B cell (primary cell): Measurements from ENCODE around the gene ROMO1. TPM values are rescaled to one million over a fixed set of nuclear protein-coding genes. Genes with fewer than 3 reads are reported as not detected.

ENCODE experiments used
- ATAC-seq: fragments of 200-7000 bp; cut with Tn5 transposase; one replicate; pipeline ENCODE4 v1.10.0; 2021; ENCODE audit warnings: low read depth, mild to moderate bottlenecking, moderate number of reproducible peaks, moderate library complexity
- CTCF ChIA-PET: fragments of 350-600 bp; sonication (Branson Sonifier 250); formaldehyde crosslinking; loops from one replicate; lab custom pipeline; 2021; ENCODE audit warnings: antibody characterized with exemption, inconsistent platforms; lab: Charles Lee
- POLR2A ChIA-PET: fragments of 350-600 bp; sonication (Branson Sonifier 250); formaldehyde crosslinking; loops from one replicate; lab custom pipeline; 2021; ENCODE audit warnings: antibody characterized with exemption; lab: Charles Lee
- DNase-seq: peaks from one replicate; pipeline ENCODE4 v3.0.0; 2013
- H2AFZ ChIP-seq: 2 replicates; pipeline ENCODE4 v1.6.1; 2012; ENCODE audit warnings: mild to moderate bottlenecking, low read depth, low read length; ENCODE audit not compliant: insufficient read depth, poor library complexity, severe bottlenecking
- H3K27ac ChIP-seq, 2 donors: 1 replicate in 1 of 2; 2 replicates in 1 of 2; pipeline ENCODE4 v1.5.1; 2012 to 2013; ENCODE audit warnings: low read length in 2 of 2, mild to moderate bottlenecking in 2 of 2, moderate library complexity in 1 of 2
- H3K27me3 ChIP-seq, 4 experiments: fragments of 200-600 bp in 1 of 4; sonication (generic) in 1 of 4; replicated peaks in 1 of 4; 1 replicate in 2 of 4; 2 replicates in 2 of 4; pipeline versions ENCODE4 v1.6.1 to v1.7.0; 2013 to 2016; ENCODE audit warnings: low read length in 3 of 4, mild to moderate bottlenecking in 2 of 4, mixed read lengths in 1 of 4, moderate library complexity in 1 of 4; ENCODE audit not compliant: insufficient read depth in 4 of 4, control insufficient read depth in 3 of 4; ENCODE audit errors: control extremely low read depth in 1 of 4
- H3K36me3 ChIP-seq, 2 experiments: replicated peaks in 1 of 2; 1 replicate in 1 of 2; 2 replicates in 1 of 2; pipeline versions ENCODE4 v1.6.1 to v1.7.1; 2013; ENCODE audit warnings: low read length in 1 of 2; ENCODE audit not compliant: insufficient read depth in 2 of 2, control insufficient read depth in 1 of 2; ENCODE audit errors: control extremely low read depth in 1 of 2, extremely low read depth in 1 of 2
- H3K4me1 ChIP-seq, 2 donors: fragments of 200-600 bp in 1 of 2; sonication (generic) in 1 of 2; 1 replicate in 1 of 2; 2 replicates in 1 of 2; pipeline versions ENCODE4 v1.5.1 to v1.6.1; 2013 to 2017; ENCODE audit warnings: low read length in 2 of 2; ENCODE audit not compliant: control insufficient read depth in 2 of 2, insufficient read depth in 2 of 2
- H3K4me2 ChIP-seq: replicated peaks from 2 replicates; pipeline ENCODE3; 2012; ENCODE audit warnings: mild to moderate bottlenecking, low read depth, low read length; ENCODE audit not compliant: poor library complexity, severe bottlenecking
- H3K4me3 ChIP-seq, 5 experiments: fragments of 200-600 bp in 1 of 5; sonication (generic) in 1 of 5; 1 replicate in 3 of 5; 2 replicates in 2 of 5; pipeline versions ENCODE4 v1.5.1 to v1.7.0; 2011 to 2016; ENCODE audit warnings: low read length in 4 of 5, mild to moderate bottlenecking in 4 of 5, low read depth in 2 of 5, control low read depth in 1 of 5, moderate library complexity in 1 of 5; ENCODE audit not compliant: insufficient read depth in 1 of 5; ENCODE audit errors: control extremely low read depth in 1 of 5, extremely low read depth in 1 of 5
- H3K79me2 ChIP-seq: fragments of 200-600 bp; sonication (generic); one replicate; pipeline ENCODE4 v1.6.0; 2016; ENCODE audit warnings: low read length; ENCODE audit not compliant: control insufficient read depth, insufficient read depth
- H3K9ac ChIP-seq: fragments of 200-600 bp; sonication (generic); 2 replicates; pipeline ENCODE4 v1.6.1; 2017; ENCODE audit warnings: mild to moderate bottlenecking, low read length, moderate library complexity
- H3K9me3 ChIP-seq, 3 donors: one replicate each; pipeline versions ENCODE4 v1.6.1 to v1.7.1; 2013; ENCODE audit warnings: low read length in 2 of 3; ENCODE audit not compliant: control insufficient read depth in 2 of 3, insufficient read depth in 1 of 3; ENCODE audit errors: control extremely low read depth in 1 of 3
- H4K20me1 ChIP-seq: 2 replicates; pipeline ENCODE4 v1.6.0; 2012; ENCODE audit warnings: mild to moderate bottlenecking, low read length; ENCODE audit not compliant: insufficient read depth, control insufficient read depth, poor library complexity, severe bottlenecking
- H3K27ac Mint-ChIP-seq: one replicate; pipeline ENCODE4 v1.8.0; 2021; ENCODE audit warnings: mixed read lengths
- H3K27me3 Mint-ChIP-seq: one replicate; pipeline ENCODE4 v1.8.0; 2021; ENCODE audit warnings: mixed read lengths
- H3K4me1 Mint-ChIP-seq: one replicate; pipeline ENCODE4 v1.8.0; 2021; ENCODE audit warnings: mixed read lengths
- H3K4me3 Mint-ChIP-seq: one replicate; pipeline ENCODE4 v1.8.0; 2021; ENCODE audit warnings: mixed read lengths
- H3K9me3 Mint-ChIP-seq: one replicate; pipeline ENCODE4 v1.8.0; 2022; ENCODE audit warnings: mixed read lengths; ENCODE audit not compliant: insufficient read depth
- EZH2 ChIP-seq: IDR thresholded peaks from 2 replicates; pipeline ENCODE4 v1.6.1; 2012; ENCODE audit warnings: borderline replicate concordance, low read depth, mild to moderate bottlenecking, moderate library complexity, low read length; ENCODE audit not compliant: insufficient read depth, poor library complexity, severe bottlenecking
- WGBS: methylation state at CpG from one replicate; pipeline ENCODE4 v1.1.5; 2013; ENCODE audit warnings: missing lambda C conversion rate; ENCODE audit not compliant: insufficient coverage; 5-methylcytosine and 5-hydroxymethylcytosine counted together
- intact Hi-C: fragments of 100-400 bp; cut with micrococcal nuclease; formaldehyde crosslinking; loops from one replicate; pipeline ENCODE4 v1.10.0; 2022
- polyA plus RNA-seq: library from polyadenylated mRNA; depleted of rRNA; stranded (reverse); fragments of >200 nt; gene quantifications from 2 replicates; pipeline ENCODE4 v1.2.3, GENCODE V29; 2012
- total RNA-seq, 2 donors: library from RNA; stranded (reverse); fragments of 120-200 nt in 1 of 2; gene quantifications; 1 replicate in 1 of 2; 2 replicates in 1 of 2; pipeline versions ENCODE4 v1.2.3 to v1.2.4, GENCODE V29; 2013 to 2022
- TF ChIP-seq, protein P1 (sequence below): fragments of 200-600 bp; IDR thresholded peaks from one replicate; pipeline ENCODE4 v1.8.0; 2022; ENCODE audit warnings: antibody characterized with exemption, mild to moderate bottlenecking

Gene ROMO1
- total and polyA plus RNA-seq, 2 donors (not counting 1 experiment from before 2014, with no cell fraction given): 38.1 to 145 TPM

DNA sequence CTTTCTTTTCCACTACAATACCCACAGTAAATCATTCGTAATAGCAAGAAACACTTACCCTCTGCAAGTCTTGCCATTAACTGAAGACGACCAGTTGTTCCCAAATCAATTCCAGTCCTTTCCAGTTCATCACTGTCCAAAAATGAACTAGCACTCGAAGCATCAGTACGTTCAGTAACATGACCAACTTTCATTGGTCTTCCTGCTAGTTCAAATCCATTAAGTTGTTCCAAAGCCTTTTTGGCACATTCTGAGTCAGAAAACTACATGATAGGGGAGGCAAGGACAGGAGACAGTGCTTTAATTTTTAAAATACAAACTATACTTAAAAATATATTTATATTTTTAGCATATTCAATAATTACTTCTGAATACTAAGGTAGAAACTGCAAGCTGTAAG, 14.9 kb downstream of the ROMO1 start:
- H3K36me3 ChIP-seq: peaks cover 20 to 94% of the 10 kb centered on the region in 2 experiments
- ChIA-PET CTCF (interaction anchor here (1.2 kb wide), 1 partner anchor 25 kb away, joined by 5 read pairs; no protein-coding TSS in a partner anchor), POLR2A (no interaction called here)
- peaks cover 82% of the 10 kb centered on the region for H3K79me2 ChIP-seq
- no peaks in the 10 kb centered on the region for H3K9me3 ChIP-seq
- no peak overlapping the region for H3K9ac ChIP-seq
- H4K20me1 ChIP-seq: peaks cover 72% of the 10 kb centered on the region
- H3K4me1 ChIP-seq: peaks cover 0 to 5% of the 10 kb centered on the region in 2 donors
- peak overlapping the region; percentile 39 for H3K4me3 Mint-ChIP-seq
- no peak overlapping the region for H3K4me3 ChIP-seq
- no peak overlapping the region for H3K27ac ChIP-seq
- peak overlapping the region; percentile 38 for H3K27ac Mint-ChIP-seq
- H3K27me3 ChIP-seq: no peaks in the 10 kb centered on the region
- peaks cover 31% of the 10 kb centered on the region for H3K4me1 Mint-ChIP-seq
- no peak overlapping the region for H3K4me2 ChIP-seq
- DNase-seq (no peak), ATAC-seq (no peak)
- H3K9me3 Mint-ChIP-seq: no peaks in the 10 kb centered on the region
- WGBS: 89% methylated on average over 4 of the region's 4 CpGs
- H2AFZ ChIP-seq: no peak overlapping the region
- H3K27me3 Mint-ChIP-seq: no peaks in the 10 kb centered on the region
- intact Hi-C loops: loop anchor here (2.0 kb wide), 1 partner anchor 17 kb away; no protein-coding TSS in a partner anchor
- TF ChIP-seq, protein P1, sequence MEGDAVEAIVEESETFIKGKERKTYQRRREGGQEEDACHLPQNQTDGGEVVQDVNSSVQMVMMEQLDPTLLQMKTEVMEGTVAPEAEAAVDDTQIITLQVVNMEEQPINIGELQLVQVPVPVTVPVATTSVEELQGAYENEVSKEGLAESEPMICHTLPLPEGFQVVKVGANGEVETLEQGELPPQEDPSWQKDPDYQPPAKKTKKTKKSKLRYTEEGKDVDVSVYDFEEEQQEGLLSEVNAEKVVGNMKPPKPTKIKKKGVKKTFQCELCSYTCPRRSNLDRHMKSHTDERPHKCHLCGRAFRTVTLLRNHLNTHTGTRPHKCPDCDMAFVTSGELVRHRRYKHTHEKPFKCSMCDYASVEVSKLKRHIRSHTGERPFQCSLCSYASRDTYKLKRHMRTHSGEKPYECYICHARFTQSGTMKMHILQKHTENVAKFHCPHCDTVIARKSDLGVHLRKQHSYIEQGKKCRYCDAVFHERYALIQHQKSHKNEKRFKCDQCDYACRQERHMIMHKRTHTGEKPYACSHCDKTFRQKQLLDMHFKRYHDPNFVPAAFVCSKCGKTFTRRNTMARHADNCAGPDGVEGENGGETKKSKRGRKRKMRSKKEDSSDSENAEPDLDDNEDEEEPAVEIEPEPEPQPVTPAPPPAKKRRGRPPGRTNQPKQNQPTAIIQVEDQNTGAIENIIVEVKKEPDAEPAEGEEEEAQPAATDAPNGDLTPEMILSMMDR: no peak
- no peak for TF ChIP-seq EZH2

DNA sequence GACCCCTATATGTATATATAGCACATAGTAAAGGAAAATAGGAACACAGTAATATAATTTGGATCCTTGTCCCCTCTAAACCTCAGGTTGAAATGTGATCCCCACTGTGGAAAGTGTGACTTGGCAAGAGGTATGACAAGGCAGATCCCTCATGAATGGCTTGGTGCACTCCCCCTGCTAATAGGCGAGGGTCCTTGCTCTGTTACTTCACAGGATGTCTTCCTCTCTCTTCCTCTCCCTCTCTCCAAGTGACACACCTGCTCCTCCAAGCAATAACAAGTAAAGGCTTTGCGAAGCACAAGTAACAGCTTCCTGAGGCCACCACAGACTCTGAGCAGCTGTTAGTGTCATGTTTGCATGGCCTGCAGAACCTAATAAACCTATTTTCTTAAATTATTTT, 16.4 kb downstream of the ROMO1 start:
- Histone ChIP-seq H3K4me3 (no peak overlapping the region), H3K4me2 (no peak overlapping the region), H3K9ac (no peak overlapping the region), H2AFZ (no peak overlapping the region), H3K27me3 (no peaks in the 10 kb centered on the region), H3K79me2 (peaks cover 86% of the 10 kb centered on the region), H3K9me3 (no peaks in the 10 kb centered on the region), H3K36me3 (peaks cover 23 to 94% of the 10 kb centered on the region in 2 experiments), H3K27ac (no peak overlapping the region), H4K20me1 (peaks cover 86% of the 10 kb centered on the region), H3K4me1 (peaks cover 0 to 5% of the 10 kb centered on the region in 2 donors)
- ATAC-seq (no peak), DNase-seq (no peak)
- Mint-ChIP-seq H3K4me3 (no peak overlapping the region), H3K27me3 (no peaks in the 10 kb centered on the region), H3K4me1 (peaks cover 25% of the 10 kb centered on the region), H3K27ac (no peak overlapping the region), H3K9me3 (no peaks in the 10 kb centered on the region)
- ChIA-PET POLR2A (no interaction called here), CTCF (interaction anchor here (1.5 kb wide), 1 partner anchor 169 kb away, joined by 3 read pairs; no protein-coding TSS in a partner anchor)
- intact Hi-C loops: loop anchor here (2.0 kb wide), 1 partner anchor 15 kb away; no protein-coding TSS in a partner anchor
- no peak for TF ChIP-seq EZH2
- TF ChIP-seq, protein P1: no peak
- WGBS: 100% methylated on average over 1 of the region's 2 CpGs
